MM.1S (cell line): ENCODE measurements around the gene ZNF438.

Source experiments
- DNase-seq: peaks from one replicate; pipeline ENCODE4 v3.0.0-alpha.2; 2015
- H2AFZ ChIP-seq: fragments of 300-600 bp; sonication (generic); 2 replicates; pipeline ENCODE4 v1.6.0; 2016; ENCODE audit warnings: antibody characterized with exemption, low read length
- H3F3A ChIP-seq: fragments of 300-600 bp; sonication (generic); 2 replicates; pipeline ENCODE4 v1.6.1; 2016; ENCODE audit warnings: mild to moderate bottlenecking, antibody characterized with exemption, low read length, moderate library complexity, mixed read lengths; ENCODE audit not compliant: insufficient read depth
- H3K27ac ChIP-seq: fragments of 300-600 bp; sonication (generic); 2 replicates; pipeline ENCODE4 v1.5.1; 2016; ENCODE audit warnings: mild to moderate bottlenecking, low read length
- H3K27me3 ChIP-seq: fragments of 300-600 bp; sonication (generic); replicated peaks from 2 replicates; pipeline ENCODE4 v1.6.0; 2016; ENCODE audit warnings: low read length; ENCODE audit not compliant: insufficient read depth
- H3K36me3 ChIP-seq: fragments of 300-600 bp; sonication (generic); replicated peaks from 2 replicates; pipeline ENCODE4 v1.6.1; 2016; ENCODE audit warnings: mild to moderate bottlenecking, low read length, mixed read lengths; ENCODE audit not compliant: insufficient read depth
- H3K4me1 ChIP-seq: fragments of 300-600 bp; sonication (generic); 2 replicates; pipeline ENCODE4 v1.6.1; 2016; ENCODE audit warnings: low read length, mixed read lengths
- H3K4me2 ChIP-seq: fragments of 300-600 bp; sonication (generic); 2 replicates; pipeline ENCODE4 v1.6.0; 2016; ENCODE audit warnings: low read depth, low read length
- H3K4me3 ChIP-seq: fragments of 300-600 bp; sonication (generic); 2 replicates; pipeline ENCODE4 v1.5.1; 2016; ENCODE audit warnings: low read length, mixed read lengths
- H3K79me2 ChIP-seq: fragments of 300-600 bp; sonication (generic); 2 replicates; pipeline ENCODE4 v1.6.1; 2016; ENCODE audit warnings: mixed run types, low read length, mixed read lengths
- H3K9ac ChIP-seq: fragments of 300-600 bp; sonication (generic); 2 replicates; pipeline ENCODE4 v1.6.1; 2016; ENCODE audit warnings: low read length, mixed read lengths
- H3K9me2 ChIP-seq: fragments of 300-600 bp; sonication (generic); replicated peaks from 2 replicates; pipeline ENCODE4 v1.6.1; 2016; ENCODE audit warnings: mild to moderate bottlenecking, low read length, mixed read lengths; ENCODE audit not compliant: insufficient read depth
- H3K9me3 ChIP-seq: fragments of 300-600 bp; sonication (generic); replicated peaks from 2 replicates; pipeline ENCODE4 v1.6.1; 2016; ENCODE audit warnings: mild to moderate bottlenecking, low read length, mixed read lengths; ENCODE audit not compliant: insufficient read depth
- H4K20me1 ChIP-seq: fragments of 300-600 bp; sonication (generic); 2 replicates; pipeline ENCODE4 v1.6.1; 2016; ENCODE audit warnings: mild to moderate bottlenecking, low read length, moderate library complexity, mixed read lengths; ENCODE audit not compliant: insufficient read depth
- CTCF ChIP-seq: fragments of 300-600 bp; sonication (generic); IDR thresholded peaks from 2 replicates; pipeline ENCODE4 v1.5.1; 2016; ENCODE audit warnings: antibody characterized with exemption, low read length, mixed read lengths
- EZH2 ChIP-seq: fragments of 300-600 bp; sonication (generic); optimal IDR thresholded peaks from 2 replicates; pipeline ENCODE3; 2017; ENCODE audit warnings: low read depth, mild to moderate bottlenecking, antibody characterized with exemption, low read length, mixed read lengths
- EZH2phosphoT487 ChIP-seq: fragments of 300-600 bp; sonication (generic); IDR thresholded peaks from 2 replicates; pipeline ENCODE4 v1.6.1; 2018; ENCODE audit warnings: antibody characterized with exemption, low read length

The ZNF438 gene

GRCh38 chr10:31073211-31073610 is 41.5 kb upstream of the ZNF438 start:
- no peak overlapping the region for H3K9ac ChIP-seq
- H3F3A ChIP-seq, result no peaks in the 10 kb centered on the region
- no peak overlapping the region for H3K4me2 ChIP-seq
- H3K9me3 ChIP-seq, result no peaks in the 10 kb centered on the region
- DNase-seq, result no peak
- no peak for TF ChIP-seq EZH2phosphoT487
- TF ChIP-seq EZH2, result no peak
- no peak for TF ChIP-seq CTCF
- no peak overlapping the region for H2AFZ ChIP-seq
- H4K20me1 ChIP-seq, result no peaks in the 10 kb centered on the region
- no peak overlapping the region for H3K4me3 ChIP-seq
- no peaks in the 10 kb centered on the region for H3K27me3 ChIP-seq
- no peaks in the 10 kb centered on the region for H3K4me1 ChIP-seq
- H3K9me2 ChIP-seq, result no peaks in the 10 kb centered on the region
- no peak overlapping the region for H3K27ac ChIP-seq
- no peaks in the 10 kb centered on the region for H3K79me2 ChIP-seq
- H3K36me3 ChIP-seq, result no peaks in the 10 kb centered on the region

- H3K27ac ChIP-seq, result no peak overlapping the region
- no peak for TF ChIP-seq EZH2phosphoT487
- TF ChIP-seq CTCF, result no peak
- TF ChIP-seq EZH2, result no peak
Measured at GRCh38 chr10:31072451-31072850, 40.8 kb upstream of the ZNF438 start.

GRCh38 chr10:31071232-31072005 is 39.8 kb upstream of the ZNF438 start:
- no peaks in the 10 kb centered on the region for H3K79me2 ChIP-seq
- TF ChIP-seq EZH2phosphoT487, result no peak
- TF ChIP-seq CTCF, result no peak
- TF ChIP-seq EZH2, result no peak
- no peaks in the 10 kb centered on the region for H3K4me1 ChIP-seq
- no peaks in the 10 kb centered on the region for H3K27me3 ChIP-seq
- DNase-seq, result no peak
- H3K36me3 ChIP-seq, result no peaks in the 10 kb centered on the region
- H2AFZ ChIP-seq, result no peak overlapping the region
- H3K4me3 ChIP-seq, result no peak overlapping the region
- H3K4me2 ChIP-seq, result no peak overlapping the region
- H3F3A ChIP-seq, result no peaks in the 10 kb centered on the region
- no peak overlapping the region for H3K27ac ChIP-seq
- H4K20me1 ChIP-seq, result no peaks in the 10 kb centered on the region
- no peaks in the 10 kb centered on the region for H3K9me3 ChIP-seq
- H3K9ac ChIP-seq, result no peak overlapping the region
- no peaks in the 10 kb centered on the region for H3K9me2 ChIP-seq

More at GRCh38 chr10:31072451-31072850, 40.8 kb upstream of the ZNF438 start:
- H3K79me2 ChIP-seq, result no peaks in the 10 kb centered on the region
- no peak overlapping the region for H3K9ac ChIP-seq
- no peaks in the 10 kb centered on the region for H3F3A ChIP-seq
- H3K4me3 ChIP-seq, result no peak overlapping the region
- H4K20me1 ChIP-seq, result no peaks in the 10 kb centered on the region
- no peaks in the 10 kb centered on the region for H3K9me2 ChIP-seq
- no peaks in the 10 kb centered on the region for H3K4me1 ChIP-seq
- H3K9me3 ChIP-seq, result no peaks in the 10 kb centered on the region
- no peak for DNase-seq
- no peak overlapping the region for H2AFZ ChIP-seq
- H3K27me3 ChIP-seq, result no peaks in the 10 kb centered on the region
- H3K36me3 ChIP-seq, result no peaks in the 10 kb centered on the region
- H3K4me2 ChIP-seq, result no peak overlapping the region
